ENCODE measurements around the gene RAB35.

RAB35 gene

DNA sequence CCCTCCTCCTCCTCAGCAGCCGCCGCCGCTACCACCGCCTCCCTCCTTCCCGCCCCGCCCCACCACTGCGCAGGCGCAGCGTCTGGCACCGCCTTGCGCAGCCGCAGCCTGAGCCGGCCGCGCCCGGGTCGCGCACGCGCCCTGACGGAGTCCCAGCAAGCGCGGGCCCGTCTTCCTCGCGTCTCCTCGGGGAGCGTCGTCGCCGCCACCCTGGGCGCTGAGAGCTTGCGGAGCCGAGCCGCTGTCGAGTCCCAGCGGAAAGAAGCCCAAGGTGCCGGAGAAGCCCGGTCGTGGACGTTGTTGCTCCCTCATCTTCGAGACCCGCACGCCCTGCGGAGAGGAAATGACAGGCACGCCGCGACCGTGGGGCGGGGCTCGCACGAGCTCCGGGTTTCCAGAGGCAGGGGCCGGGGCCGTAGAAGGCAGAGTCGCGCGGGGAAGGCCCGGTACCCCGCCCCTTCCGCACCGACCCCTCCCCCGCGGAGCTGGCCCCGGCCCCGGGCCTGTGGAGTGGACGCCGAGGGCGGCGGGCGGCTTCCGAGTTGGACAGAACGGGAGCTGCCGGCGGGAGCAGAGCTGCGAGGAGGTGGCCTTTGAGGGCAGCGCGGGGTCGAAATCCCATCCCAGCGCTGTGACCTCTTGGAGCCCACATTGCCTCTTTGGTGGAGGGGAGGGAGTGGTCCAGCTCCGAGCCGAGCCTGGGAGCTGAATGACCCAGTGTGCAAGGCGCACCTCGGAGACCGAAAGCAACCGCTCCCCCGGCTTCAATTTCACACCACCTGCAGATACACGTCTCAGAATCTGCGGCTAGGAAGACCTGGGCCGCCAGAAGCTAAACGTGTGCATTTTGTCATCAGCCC lies 469 bp upstream of the RAB35 start:
- Histone ChIP-seq H3K9me3 (replicated peaks; ENCODE audit: low read length) (no peaks in the 10 kb centered on the region), H3K4me1 (ENCODE audit: control insufficient read depth, insufficient read depth, low read length) (peaks cover 36% of the 10 kb centered on the region), H3K36me3 (ENCODE audit: insufficient read depth, low read length) (peaks cover 17% of the 10 kb centered on the region), H3K27me3 (ENCODE audit: control insufficient read depth, insufficient read depth, low read length) (no peaks in the 10 kb centered on the region), H3K4me2 (ENCODE audit: low read length) (peak overlapping the region; percentile 92), H3K9ac (ENCODE audit: low read depth, low read length) (peak overlapping the region; percentile 92), H3K4me3 (ENCODE audit: low read length) (peak overlapping the region; percentile 94)

- peak overlapping the region; percentile 92 for H3K9ac ChIP-seq (ENCODE audit: low read depth, low read length)
- peak overlapping the region; percentile 94 for H3K4me3 ChIP-seq (ENCODE audit: low read length)
- no peaks in the 10 kb centered on the region for H3K9me3 ChIP-seq (replicated peaks; ENCODE audit: low read length)
- H3K4me1 ChIP-seq (ENCODE audit: control insufficient read depth, insufficient read depth, low read length): peaks cover 36% of the 10 kb centered on the region
- H3K27me3 ChIP-seq (ENCODE audit: control insufficient read depth, insufficient read depth, low read length): no peaks in the 10 kb centered on the region
- H3K4me2 ChIP-seq (ENCODE audit: low read length): peak overlapping the region; percentile 85
- peaks cover 17% of the 10 kb centered on the region for H3K36me3 ChIP-seq (ENCODE audit: insufficient read depth, low read length)
These were observed 687 bp downstream of the RAB35 start for GRCh38 chr12:120115692-120116440.

- Histone ChIP-seq H3K4me2 (ENCODE audit: low read length) (peak overlapping the region; percentile 85), H3K9me3 (replicated peaks; ENCODE audit: low read length) (no peaks in the 10 kb centered on the region), H3K36me3 (ENCODE audit: insufficient read depth, low read length) (peaks cover 17% of the 10 kb centered on the region), H3K4me3 (ENCODE audit: low read length) (peak overlapping the region; percentile 94), H3K9ac (ENCODE audit: low read depth, low read length) (peak overlapping the region; percentile 92), H3K4me1 (ENCODE audit: control insufficient read depth, insufficient read depth, low read length) (peaks cover 36% of the 10 kb centered on the region), H3K27me3 (ENCODE audit: control insufficient read depth, insufficient read depth, low read length) (no peaks in the 10 kb centered on the region)
These were observed 1.5 kb downstream of the RAB35 start for GRCh38 chr12:120115066-120115465.

- Histone ChIP-seq H3K9ac (ENCODE audit: low read depth, low read length) (no peak overlapping the region), H3K4me1 (ENCODE audit: control insufficient read depth, insufficient read depth, low read length) (peaks cover 14% of the 10 kb centered on the region), H3K9me3 (replicated peaks; ENCODE audit: low read length) (no peaks in the 10 kb centered on the region), H3K27me3 (ENCODE audit: control insufficient read depth, insufficient read depth, low read length) (no peaks in the 10 kb centered on the region), H3K4me2 (ENCODE audit: low read length) (no peak overlapping the region), H3K4me3 (ENCODE audit: low read length) (no peak overlapping the region), H3K36me3 (ENCODE audit: insufficient read depth, low read length) (peaks cover 33% of the 10 kb centered on the region)
These were observed 5.7 kb downstream of the RAB35 start for GRCh38 chr12:120110550-120111501.

GRCh38 chr12:120109570-120110267 lies 6.8 kb downstream of the RAB35 start:
- no peak overlapping the region for H3K4me2 ChIP-seq (ENCODE audit: low read length)
- no peak overlapping the region for H3K9ac ChIP-seq (ENCODE audit: low read depth, low read length)
- H3K9me3 ChIP-seq (replicated peaks; ENCODE audit: low read length): no peaks in the 10 kb centered on the region
- no peaks in the 10 kb centered on the region for H3K27me3 ChIP-seq (ENCODE audit: control insufficient read depth, insufficient read depth, low read length)
- no peak overlapping the region for H3K4me3 ChIP-seq (ENCODE audit: low read length)
- peaks cover 5% of the 10 kb centered on the region for H3K4me1 ChIP-seq (ENCODE audit: control insufficient read depth, insufficient read depth, low read length)
- H3K36me3 ChIP-seq (ENCODE audit: insufficient read depth, low read length): peaks cover 30% of the 10 kb centered on the region

- Histone ChIP-seq H3K36me3 (ENCODE audit: insufficient read depth, low read length) (peaks cover 38% of the 10 kb centered on the region), H3K27me3 (ENCODE audit: control insufficient read depth, insufficient read depth, low read length) (no peaks in the 10 kb centered on the region), H3K9me3 (replicated peaks; ENCODE audit: low read length) (no peaks in the 10 kb centered on the region), H3K9ac (ENCODE audit: low read depth, low read length) (no peak overlapping the region), H3K4me2 (ENCODE audit: low read length) (no peak overlapping the region), H3K4me1 (ENCODE audit: control insufficient read depth, insufficient read depth, low read length) (peaks cover 6% of the 10 kb centered on the region), H3K4me3 (ENCODE audit: low read length) (no peak overlapping the region)
These were observed 10.4 kb downstream of the RAB35 start for GRCh38 chr12:120106151-120106550.

GRCh38 chr12:120103371-120103770 lies 13.2 kb downstream of the RAB35 start:
- no peak overlapping the region for H3K4me2 ChIP-seq (ENCODE audit: low read length)
- no peaks in the 10 kb centered on the region for H3K9me3 ChIP-seq (replicated peaks; ENCODE audit: low read length)
- no peak overlapping the region for H3K9ac ChIP-seq (ENCODE audit: low read depth, low read length)
- peaks cover 15% of the 10 kb centered on the region for H3K4me1 ChIP-seq (ENCODE audit: control insufficient read depth, insufficient read depth, low read length)
- H3K4me3 ChIP-seq (ENCODE audit: low read length): no peak overlapping the region
- no peaks in the 10 kb centered on the region for H3K27me3 ChIP-seq (ENCODE audit: control insufficient read depth, insufficient read depth, low read length)
- peaks cover 49% of the 10 kb centered on the region for H3K36me3 ChIP-seq (ENCODE audit: insufficient read depth, low read length)

DNA sequence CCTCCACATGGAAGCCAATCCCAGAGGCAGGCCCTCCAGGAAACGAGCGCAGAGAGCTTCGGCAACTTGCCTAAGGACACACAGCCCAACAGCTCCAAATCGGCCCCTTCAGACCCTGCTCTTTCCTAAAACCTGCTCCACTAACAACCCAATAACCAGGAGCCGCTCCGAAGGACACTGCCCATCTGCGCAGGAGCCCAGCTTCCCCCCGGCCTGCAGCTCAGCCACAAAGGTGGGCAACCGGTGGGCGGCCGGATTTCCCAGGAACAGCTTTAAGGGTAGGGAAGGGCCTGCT lies 13.6 kb downstream of the RAB35 start:
- Histone ChIP-seq H3K4me3 (ENCODE audit: low read length) (no peak overlapping the region), H3K9ac (ENCODE audit: low read depth, low read length) (no peak overlapping the region), H3K27me3 (ENCODE audit: control insufficient read depth, insufficient read depth, low read length) (no peaks in the 10 kb centered on the region), H3K36me3 (ENCODE audit: insufficient read depth, low read length) (peaks cover 49% of the 10 kb centered on the region), H3K4me2 (ENCODE audit: low read length) (no peak overlapping the region), H3K4me1 (ENCODE audit: control insufficient read depth, insufficient read depth, low read length) (peaks cover 15% of the 10 kb centered on the region), H3K9me3 (replicated peaks; ENCODE audit: low read length) (no peaks in the 10 kb centered on the region)

DNA sequence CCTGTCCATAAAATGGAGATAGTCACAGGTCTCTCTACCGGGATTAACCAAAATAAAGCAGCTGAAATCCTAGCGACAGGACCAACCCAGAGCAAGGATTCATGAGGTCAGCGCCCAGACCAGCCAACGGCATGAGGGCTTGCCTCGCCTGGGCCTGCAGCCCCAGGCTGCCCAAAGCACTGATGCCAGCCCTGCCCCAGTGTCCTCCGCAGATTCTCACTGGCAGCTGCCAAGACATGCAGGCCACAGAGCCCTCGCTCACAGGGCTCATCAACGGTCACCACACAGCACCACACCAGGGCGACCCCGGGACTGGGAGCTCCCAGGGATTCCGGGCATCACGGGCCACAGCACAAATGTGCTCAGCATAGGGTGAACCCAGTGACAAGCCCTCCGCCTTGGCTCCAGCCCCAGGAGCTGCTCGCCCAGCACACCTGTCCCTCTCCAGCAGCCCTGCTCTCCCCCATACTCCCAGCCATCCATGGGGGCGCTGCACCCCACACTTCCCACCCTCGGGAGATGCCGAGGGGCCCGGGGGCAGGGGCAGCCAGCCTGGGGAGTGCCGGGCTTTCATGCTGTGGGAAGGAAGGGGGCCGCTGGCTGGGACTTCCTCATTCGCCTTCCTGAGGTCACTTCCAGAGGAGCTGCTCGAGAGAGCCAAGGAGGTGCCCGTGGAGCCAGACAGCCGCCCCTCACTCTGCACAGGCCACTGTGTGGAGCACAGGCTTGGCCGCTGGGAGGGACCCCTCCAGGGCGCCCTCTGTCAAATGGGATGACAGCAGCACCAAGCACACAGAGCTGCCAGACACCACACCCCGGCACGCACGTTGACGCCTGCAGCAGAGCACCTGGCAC lies 14.1 kb downstream of the RAB35 start:
- H3K4me3 ChIP-seq (ENCODE audit: low read length): no peak overlapping the region
- peaks cover 46% of the 10 kb centered on the region for H3K36me3 ChIP-seq (ENCODE audit: insufficient read depth, low read length)
- peaks cover 15% of the 10 kb centered on the region for H3K4me1 ChIP-seq (ENCODE audit: control insufficient read depth, insufficient read depth, low read length)
- no peak overlapping the region for H3K4me2 ChIP-seq (ENCODE audit: low read length)
- H3K9me3 ChIP-seq (replicated peaks; ENCODE audit: low read length): no peaks in the 10 kb centered on the region
- no peak overlapping the region for H3K9ac ChIP-seq (ENCODE audit: low read depth, low read length)
- no peaks in the 10 kb centered on the region for H3K27me3 ChIP-seq (ENCODE audit: control insufficient read depth, insufficient read depth, low read length)

GRCh38 chr12:120101617-120102016 lies 14.9 kb downstream of the RAB35 start:
- H3K4me3 ChIP-seq (ENCODE audit: low read length): no peak overlapping the region
- no peaks in the 10 kb centered on the region for H3K9me3 ChIP-seq (replicated peaks; ENCODE audit: low read length)
- H3K4me2 ChIP-seq (ENCODE audit: low read length): no peak overlapping the region
- peaks cover 15% of the 10 kb centered on the region for H3K4me1 ChIP-seq (ENCODE audit: control insufficient read depth, insufficient read depth, low read length)
- H3K9ac ChIP-seq (ENCODE audit: low read depth, low read length): no peak overlapping the region
- peaks cover 50% of the 10 kb centered on the region for H3K36me3 ChIP-seq (ENCODE audit: insufficient read depth, low read length)
- H3K27me3 ChIP-seq (ENCODE audit: control insufficient read depth, insufficient read depth, low read length): no peaks in the 10 kb centered on the region

All from skeletal muscle satellite cell (primary cell).